ENCODE measurements around the gene GPR161. TPM values are rescaled to one million over a fixed set of nuclear protein-coding genes. Genes with fewer than 3 reads are reported as not detected.
A peak's percentile ranks its signal among the peaks of the same experiment; 100 is the strongest.

GPR161 gene
- total RNA-seq, 1 experiment from 2014 or later, result 8.4 TPM

DNA sequence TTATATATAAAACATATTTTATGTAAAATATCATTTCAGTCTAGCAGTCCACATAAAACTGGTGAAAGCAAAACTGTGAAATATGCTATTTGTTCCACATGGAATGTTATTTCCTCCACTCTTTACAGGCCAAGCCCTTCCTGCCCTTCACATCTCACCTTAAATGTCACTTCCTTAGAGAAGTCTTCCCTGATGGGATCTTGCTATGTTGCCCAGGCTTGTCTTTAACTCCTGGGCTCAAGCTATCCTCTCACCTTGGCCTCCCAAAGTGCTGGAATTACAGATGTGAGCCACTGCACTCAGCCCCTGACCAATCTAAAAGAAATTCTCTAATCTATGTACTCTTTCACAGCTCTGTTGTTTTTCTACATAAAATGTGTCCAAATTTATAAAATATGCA lies 2.3 kb upstream of the GPR161 start:
- BruUV-seq (replicated peaks), result no TSS peak
- Mint-ChIP-seq H3K36me3 (ENCODE audit: insufficient read depth, unreplicated experiment) (peaks cover 12% of the 10 kb centered on the region), H3K4me3 (ENCODE audit: low read depth, unreplicated experiment) (no peak overlapping the region), H3K27me3 (ENCODE audit: unreplicated experiment) (peaks cover 14% of the 10 kb centered on the region), H3K27ac (ENCODE audit: unreplicated experiment) (no peak overlapping the region), H3K9me3 (ENCODE audit: low read depth, unreplicated experiment) (no peaks in the 10 kb centered on the region), H3K4me1 (ENCODE audit: low read depth, unreplicated experiment) (peaks cover 9% of the 10 kb centered on the region)
- no peak for DNase-seq
- CTCF ChIA-PET, result no interaction called here
- TF ChIP-seq CTCF (IDR thresholded peaks at IDR 0.05; ENCODE audit: unreplicated experiment), result no peak
- intact Hi-C loops (cut with micrococcal nuclease; ENCODE audit: unreplicated experiment), result no loop called here

GRCh38 chr1:168138134-168138533 lies 1.4 kb upstream of the GPR161 start:
- H3K4me1 Mint-ChIP-seq (ENCODE audit: low read depth, unreplicated experiment), result peaks cover 9% of the 10 kb centered on the region

GRCh38 chr1:168137515-168137821 lies 738 bp upstream of the GPR161 start:
- H3K27ac Mint-ChIP-seq (ENCODE audit: unreplicated experiment), result peak overlapping the region; percentile 63
- H3K36me3 Mint-ChIP-seq (ENCODE audit: insufficient read depth, unreplicated experiment), result peaks cover 12% of the 10 kb centered on the region
- BruUV-seq (replicated peaks), result no TSS peak
- no peak for TF ChIP-seq CTCF (IDR thresholded peaks at IDR 0.05; ENCODE audit: unreplicated experiment)
- peaks cover 14% of the 10 kb centered on the region for H3K27me3 Mint-ChIP-seq (ENCODE audit: unreplicated experiment)
- peaks cover 9% of the 10 kb centered on the region for H3K4me1 Mint-ChIP-seq (ENCODE audit: low read depth, unreplicated experiment)
- DNase-seq, result no peak
- intact Hi-C loops (cut with micrococcal nuclease; ENCODE audit: unreplicated experiment), result no loop called here
- CTCF ChIA-PET, result no interaction called here
- H3K4me3 Mint-ChIP-seq (ENCODE audit: low read depth, unreplicated experiment), result peak overlapping the region; percentile 83
- no peaks in the 10 kb centered on the region for H3K9me3 Mint-ChIP-seq (ENCODE audit: low read depth, unreplicated experiment)

More at GRCh38 chr1:168138134-168138533, 1.4 kb upstream of the GPR161 start:
- H3K4me3 Mint-ChIP-seq (ENCODE audit: low read depth, unreplicated experiment), result no peak overlapping the region
- CTCF ChIA-PET, result interaction anchor here (0.9 kb wide), 1 partner anchor 56 kb away, joined by 3 read pairs; no protein-coding TSS in a partner anchor
- H3K9me3 Mint-ChIP-seq (ENCODE audit: low read depth, unreplicated experiment), result no peaks in the 10 kb centered on the region
- DNase-seq, result no peak
- no TSS peak for BruUV-seq (replicated peaks)
- intact Hi-C loops (cut with micrococcal nuclease; ENCODE audit: unreplicated experiment), result no loop called here
- no peak overlapping the region for H3K27ac Mint-ChIP-seq (ENCODE audit: unreplicated experiment)
- H3K36me3 Mint-ChIP-seq (ENCODE audit: insufficient read depth, unreplicated experiment), result peaks cover 12% of the 10 kb centered on the region
- H3K27me3 Mint-ChIP-seq (ENCODE audit: unreplicated experiment), result peaks cover 14% of the 10 kb centered on the region
- TF ChIP-seq CTCF (IDR thresholded peaks at IDR 0.05; ENCODE audit: unreplicated experiment), result no peak

DNA sequence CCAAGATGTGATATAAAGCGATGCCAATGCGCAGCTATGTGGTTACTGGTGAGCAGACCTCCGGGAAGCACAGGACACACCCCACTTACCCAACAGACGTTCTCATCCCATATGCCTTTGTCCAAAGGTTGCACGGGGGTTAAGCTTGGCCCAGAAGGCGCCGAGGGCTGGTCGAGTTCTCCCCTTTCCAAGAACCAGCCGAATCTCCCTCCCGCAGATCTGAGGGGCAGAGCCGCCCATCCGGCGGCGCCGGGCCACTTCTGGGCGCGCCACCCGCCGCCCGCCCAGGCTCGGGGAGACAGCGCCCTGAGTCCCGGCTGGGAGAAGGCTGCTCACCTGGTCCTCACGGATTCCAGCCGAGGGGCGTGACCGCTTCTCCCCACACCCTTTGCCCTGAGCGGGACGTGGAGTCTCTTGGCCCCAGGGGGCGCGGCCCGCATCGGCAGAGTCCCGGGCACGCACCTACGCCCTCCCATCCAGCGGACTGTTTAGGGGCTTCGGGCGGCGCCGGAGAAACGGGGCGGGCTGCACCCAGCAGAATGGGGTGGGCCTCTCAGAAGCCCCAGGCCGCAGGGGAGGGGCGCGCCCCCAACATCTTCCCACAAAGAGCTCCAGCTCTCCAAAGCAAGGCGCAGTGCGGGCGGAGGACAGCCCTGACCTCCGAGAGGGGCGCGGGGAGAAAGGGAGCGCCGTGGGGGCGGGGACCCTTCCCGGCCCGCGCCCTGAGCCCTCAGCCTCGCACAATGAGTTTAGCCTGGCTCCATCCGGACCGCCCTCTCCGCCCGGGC lies 615 bp downstream of the GPR161 start:
- peaks cover 9% of the 10 kb centered on the region for H3K4me1 Mint-ChIP-seq (ENCODE audit: low read depth, unreplicated experiment)
- no peak for TF ChIP-seq CTCF (IDR thresholded peaks at IDR 0.05; ENCODE audit: unreplicated experiment)
- intact Hi-C loops (cut with micrococcal nuclease; ENCODE audit: unreplicated experiment), result no loop called here
- no peaks in the 10 kb centered on the region for H3K9me3 Mint-ChIP-seq (ENCODE audit: low read depth, unreplicated experiment)
- H3K4me3 Mint-ChIP-seq (ENCODE audit: low read depth, unreplicated experiment), result peak overlapping the region; percentile 83
- H3K36me3 Mint-ChIP-seq (ENCODE audit: insufficient read depth, unreplicated experiment), result peaks cover 12% of the 10 kb centered on the region
- no TSS peak for BruUV-seq (replicated peaks)
- peaks cover 14% of the 10 kb centered on the region for H3K27me3 Mint-ChIP-seq (ENCODE audit: unreplicated experiment)
- DNase-seq, result peak; percentile 38
- no peak overlapping the region for H3K27ac Mint-ChIP-seq (ENCODE audit: unreplicated experiment)
- CTCF ChIA-PET, result interaction anchor here (0.8 kb wide), 1 partner anchor 99 kb away, joined by 3 read pairs; no protein-coding TSS in a partner anchor
